OCI-M2 (cell line): ENCODE results near the gene AGAP6.
"Not testable (repeated sequence)": the region's sequence is repeated elsewhere in the genome, so short reads cannot be mapped to it uniquely, and the experiment has no call there.

Experiments used
- DNase-seq: peaks from one replicate; lab custom pipeline; 2025; ENCODE audit not compliant: unreplicated experiment; lab: John Stamatoyannopoulos, UW

AGAP6 gene

GRCh38 chr10:50024716-50025383 lies 36.6 kb downstream of the AGAP6 start:
- DNase-seq: not testable (repeated sequence)

- no peak for DNase-seq
Measured at GRCh38 chr10:50025627-50026026, 37.4 kb downstream of the AGAP6 start.

- DNase-seq: no peak
Measured at GRCh38 chr10:50027195-50027594, 39.0 kb downstream of the AGAP6 start.

- no peak for DNase-seq
Measured at GRCh38 chr10:50033481-50033880, 45.3 kb downstream of the AGAP6 start.

- DNase-seq: not testable (repeated sequence)
Measured at GRCh38 chr10:50035337-50035736, 47.1 kb downstream of the AGAP6 start.

GRCh38 chr10:50044941-50045664 lies 56.9 kb downstream of the AGAP6 start:
- DNase-seq: no peak

- not testable (repeated sequence) for DNase-seq
Measured at GRCh38 chr10:50046457-50046856, 58.3 kb downstream of the AGAP6 start.

GRCh38 chr10:50047594-50047993 lies 59.4 kb downstream of the AGAP6 start:
- not testable (repeated sequence) for DNase-seq

- DNase-seq: not testable (repeated sequence)
Measured at GRCh38 chr10:50051995-50052660, 63.9 kb downstream of the AGAP6 start.

- DNase-seq: not testable (repeated sequence)
Measured at GRCh38 chr10:50052778-50053376, 64.7 kb downstream of the AGAP6 start.

GRCh38 chr10:50055494-50056292 lies 67.5 kb downstream of the AGAP6 start:
- not testable (repeated sequence) for DNase-seq

- DNase-seq: not testable (repeated sequence)
Measured at GRCh38 chr10:50056654-50057053, 68.4 kb downstream of the AGAP6 start.

- not testable (repeated sequence) for DNase-seq
Measured at GRCh38 chr10:50058727-50059126, 70.5 kb downstream of the AGAP6 start.

GRCh38 chr10:50059946-50060345 lies 71.7 kb downstream of the AGAP6 start:
- not testable (repeated sequence) for DNase-seq
